PFSK-1 (cell line): ENCODE results near the gene LRCH1.

Experiments used
- FOXP2 ChIP-seq: optimal IDR thresholded peaks from 2 replicates; pipeline ENCODE3; 2011; ENCODE audit warnings: borderline replicate concordance, control low read depth, inconsistent platforms; ENCODE audit not compliant: insufficient read depth; ENCODE audit errors: extremely low read length, extremely low read depth
- POLR2AphosphoS5 ChIP-seq: IDR thresholded peaks from 2 replicates; pipeline ENCODE4 v1.6.1; 2012; ENCODE audit warnings: low read depth, mild to moderate bottlenecking, control low read depth, low read length, moderate library complexity
- REST ChIP-seq, 2 experiments: IDR thresholded peaks; 2 replicates each; pipeline versions ENCODE4 v1.6.1 to v1.8.0; 2011 to 2012; ENCODE audit warnings: low read depth in 2 of 2, low read length in 2 of 2, control low read depth in 1 of 2, inconsistent platforms in 1 of 2, mild to moderate bottlenecking in 1 of 2, moderate library complexity in 1 of 2; ENCODE audit not compliant: insufficient read depth in 1 of 2
- SIN3A ChIP-seq: IDR thresholded peaks from 2 replicates; pipeline ENCODE4 v1.6.1; 2012; ENCODE audit warnings: mild to moderate bottlenecking, low read length, moderate library complexity, borderline replicate concordance; ENCODE audit not compliant: insufficient read depth
- TAF1 ChIP-seq: IDR thresholded peaks from 2 replicates; pipeline ENCODE4 v1.6.1; 2012; ENCODE audit warnings: low read length, control low read depth, borderline replicate concordance; ENCODE audit not compliant: insufficient read depth

LRCH1 gene

GRCh38 chr13:46761866-46762265, 208.9 kb downstream of the LRCH1 start:
- TF ChIP-seq TAF1 = no peak
- TF ChIP-seq FOXP2 = no peak

DNA sequence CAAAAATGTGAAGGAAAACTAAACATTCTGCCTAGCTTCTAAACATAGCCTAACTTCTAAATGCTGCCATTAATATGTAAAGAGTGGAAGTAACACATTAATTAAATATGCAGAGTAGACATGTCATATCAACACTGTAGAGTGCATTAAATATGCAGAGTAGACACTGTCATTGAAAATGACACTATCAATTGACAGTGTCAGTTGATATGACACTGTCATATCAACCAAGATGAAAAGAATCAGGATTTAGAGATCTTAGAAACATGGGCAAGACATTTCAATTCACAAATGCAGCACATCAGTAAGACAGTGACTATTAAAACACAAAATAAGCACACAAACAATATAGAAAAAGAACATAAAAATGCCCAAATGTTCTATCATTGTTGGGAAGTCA, 218.7 kb downstream of the LRCH1 start:
- no peak for TF ChIP-seq SIN3A
- TF ChIP-seq TAF1 = no peak
- no peak for TF ChIP-seq POLR2AphosphoS5
- no peak for TF ChIP-seq FOXP2

- TF ChIP-seq SIN3A (no peak), REST (IDR thresholded peaks at IDR 0.05; ENCODE audit: insufficient read depth in 1 of 2, low read depth in 2 of 2, low read length in 2 of 2) (no peak), POLR2AphosphoS5 (no peak), FOXP2 (no peak), TAF1 (no peak)
Measured at GRCh38 chr13:46773541-46773940, 220.6 kb downstream of the LRCH1 start.

DNA sequence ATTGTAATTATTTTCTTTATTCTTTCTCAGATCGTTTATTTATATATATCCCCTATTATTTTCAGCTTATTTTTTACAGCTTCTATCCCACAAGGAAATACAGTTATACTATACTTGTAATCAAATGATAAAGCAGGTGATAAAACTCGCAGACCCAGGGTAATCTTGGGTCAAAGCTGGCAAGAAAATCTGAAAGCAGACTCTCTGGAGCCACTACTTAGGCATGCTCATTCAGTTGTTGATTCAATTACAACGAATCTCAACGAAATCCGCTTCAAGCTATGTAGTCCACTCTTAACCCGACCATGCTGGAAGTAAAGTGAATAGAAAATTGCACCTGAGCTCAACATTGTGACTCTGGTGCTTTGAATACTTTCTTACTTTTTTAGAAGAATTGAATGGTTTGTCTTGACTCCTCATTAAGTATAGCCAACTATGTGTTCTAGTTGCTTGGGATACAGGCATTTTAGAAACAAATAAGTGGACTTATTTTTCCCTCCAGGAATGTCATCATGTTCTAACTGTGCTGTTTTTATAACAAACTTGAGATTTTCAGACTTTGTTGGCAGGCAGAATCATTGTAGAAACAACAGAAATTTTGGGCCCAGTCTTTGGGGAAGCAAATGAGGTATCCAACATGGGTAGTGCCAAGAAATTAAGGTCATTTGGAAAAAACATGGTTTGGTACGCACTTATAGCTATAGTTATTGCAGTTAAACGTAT, 222.6 kb downstream of the LRCH1 start:
- TF ChIP-seq TAF1 = no peak
- no peak for TF ChIP-seq SIN3A
- TF ChIP-seq POLR2AphosphoS5 = no peak
- TF ChIP-seq FOXP2 = no peak
- TF ChIP-seq REST (IDR thresholded peaks at IDR 0.05; ENCODE audit: insufficient read depth in 1 of 2, low read depth in 2 of 2, low read length in 2 of 2) = no peak

GRCh38 chr13:46778095-46778494, 225.1 kb downstream of the LRCH1 start:
- no peak for TF ChIP-seq POLR2AphosphoS5
- no peak for TF ChIP-seq SIN3A
- TF ChIP-seq TAF1 = no peak

GRCh38 chr13:46778890-46779289, 225.9 kb downstream of the LRCH1 start:
- no peak for TF ChIP-seq FOXP2
- TF ChIP-seq TAF1 = no peak
- TF ChIP-seq POLR2AphosphoS5 = no peak
- no peak for TF ChIP-seq REST (IDR thresholded peaks at IDR 0.05; ENCODE audit: insufficient read depth in 1 of 2, low read depth in 2 of 2, low read length in 2 of 2)
- TF ChIP-seq SIN3A = no peak
